ENCODE results near the gene LY86.
A peak's percentile ranks its signal among the peaks of the same experiment; 100 is the strongest.
"Not testable (repeated sequence)": the region's sequence is repeated elsewhere in the genome, so short reads cannot be mapped to it uniquely, and the experiment has no call there.

LY86 gene

DNA sequence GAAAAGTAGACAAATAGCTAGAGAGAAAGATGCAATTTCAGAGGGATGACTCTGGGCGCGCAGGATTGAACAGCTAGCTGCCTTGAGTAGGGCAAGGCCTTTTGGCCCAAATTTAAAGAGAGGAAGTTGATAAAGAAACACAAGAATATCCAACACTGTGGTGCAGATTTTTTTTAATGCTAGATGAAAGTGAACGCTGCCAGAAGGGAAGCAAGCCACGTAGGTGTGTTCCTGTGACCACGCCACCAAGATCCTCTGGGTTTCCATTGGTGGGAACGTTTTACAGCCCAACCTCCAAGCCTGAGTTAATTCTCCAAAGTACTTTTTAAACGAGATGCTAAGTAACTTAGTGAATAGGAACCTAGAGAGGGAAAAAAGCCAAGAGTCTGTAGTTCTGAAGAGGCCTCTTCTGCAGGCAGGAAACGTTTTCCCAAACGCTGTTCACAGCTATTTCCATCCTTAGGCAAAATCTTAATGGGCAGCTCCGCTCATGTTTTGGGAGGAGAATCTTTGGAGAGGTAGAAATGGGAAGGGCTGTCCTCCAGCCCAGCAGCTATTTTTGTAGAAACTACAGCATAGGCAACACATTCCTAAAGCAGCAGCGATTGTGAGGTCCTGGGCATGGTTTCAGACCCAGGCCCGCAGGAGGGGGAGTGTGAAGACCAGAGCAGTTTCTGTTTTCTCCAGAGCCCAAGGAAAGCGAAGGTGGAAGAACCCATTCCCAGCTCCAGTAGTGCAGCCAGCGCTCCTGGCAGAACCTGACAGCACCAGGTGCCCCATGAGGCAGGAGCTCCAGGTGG lies 8.2 kb downstream of the LY86 start:
- DNase-seq (ENCODE audit: low read depth): no peak

DNA sequence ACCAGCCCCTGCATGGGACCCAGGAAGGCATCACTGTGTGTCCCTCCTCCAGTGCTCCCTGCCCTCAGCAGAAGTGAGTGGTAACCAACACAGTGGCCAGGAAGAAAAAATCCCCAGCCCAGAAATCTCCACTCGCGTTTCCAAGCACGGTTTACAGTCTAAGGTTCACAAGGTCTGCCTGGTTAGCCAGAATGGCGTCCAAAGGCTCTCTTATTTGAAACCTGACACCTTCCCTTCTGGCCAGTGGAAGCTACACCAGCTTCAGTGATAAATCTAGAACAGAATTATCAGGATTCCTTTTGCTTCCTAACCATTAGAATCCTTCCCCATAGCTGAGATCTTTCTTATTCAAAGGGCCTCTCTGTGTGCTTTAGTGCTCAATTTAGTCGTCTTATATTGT lies 9.2 kb downstream of the LY86 start:
- DNase-seq (ENCODE audit: low read depth): no peak

DNA sequence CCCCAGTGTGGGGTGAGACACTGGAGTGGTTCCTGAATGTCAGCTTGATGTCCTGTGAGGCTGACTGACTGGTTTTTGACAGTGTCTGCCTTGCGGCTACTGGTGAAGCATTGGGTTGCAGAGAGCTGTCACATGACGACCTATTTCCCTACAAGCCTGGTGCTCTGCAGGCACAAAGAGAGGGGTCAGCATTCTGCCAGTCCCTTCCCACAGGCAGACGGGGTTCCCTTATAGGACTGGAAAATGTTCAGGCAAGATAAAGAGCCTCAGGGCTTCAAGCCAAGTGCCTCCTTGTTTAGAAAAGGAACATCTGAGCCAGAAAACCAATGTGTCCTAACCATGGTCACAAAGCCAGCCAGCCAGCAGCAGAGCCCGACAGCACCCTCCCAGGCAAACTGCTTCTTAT lies 11.0 kb downstream of the LY86 start:
- DNase-seq (ENCODE audit: low read depth): no peak

DNA sequence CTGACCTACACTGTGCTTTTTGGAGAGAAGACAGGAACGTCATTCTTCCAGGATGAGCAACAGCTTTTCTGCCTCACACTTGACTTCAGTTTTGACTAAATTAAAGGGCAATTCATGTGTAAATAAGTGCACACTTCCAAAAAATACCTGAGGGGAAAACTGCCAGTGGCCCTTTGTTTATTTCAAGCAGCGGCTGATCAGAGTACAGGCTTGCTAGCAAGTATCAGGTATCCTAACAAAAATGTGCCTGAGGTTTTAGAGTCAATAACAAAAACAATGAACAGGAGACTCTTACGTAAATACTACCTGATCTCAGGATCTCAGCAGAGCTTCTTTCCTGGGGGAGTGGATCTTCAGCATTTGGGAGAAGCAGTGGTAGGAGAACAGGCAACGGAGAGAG lies 12.4 kb downstream of the LY86 start:
- DNase-seq (ENCODE audit: low read depth): no peak

- DNase-seq (ENCODE audit: low read depth): no peak
These were observed 13.7 kb downstream of the LY86 start for GRCh38 chr6:6602262-6602661.

GRCh38 chr6:6603317-6603716 lies 14.8 kb downstream of the LY86 start:
- DNase-seq (ENCODE audit: low read depth): no peak

DNA sequence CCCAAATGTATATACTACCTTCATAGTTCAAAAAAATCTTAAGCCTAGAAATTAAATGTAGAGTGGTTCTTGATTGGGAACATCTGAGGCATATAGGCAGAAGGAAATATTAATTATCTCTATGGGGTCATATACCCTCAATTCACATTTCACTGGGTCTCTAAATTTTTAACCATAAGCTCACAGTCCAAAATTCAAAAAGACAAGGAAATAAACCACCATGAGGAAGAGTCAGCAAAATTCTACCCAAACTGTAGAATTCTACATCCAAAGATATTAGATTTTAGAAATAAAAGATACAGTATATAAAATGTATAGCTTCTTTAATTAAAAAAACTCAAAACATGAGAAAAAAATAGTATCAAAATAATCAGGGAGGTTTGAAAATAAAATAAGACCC lies 15.5 kb downstream of the LY86 start:
- no peak for DNase-seq (ENCODE audit: low read depth)

GRCh38 chr6:6604566-6604965 lies 16.0 kb downstream of the LY86 start:
- no peak for DNase-seq (ENCODE audit: low read depth)

DNA sequence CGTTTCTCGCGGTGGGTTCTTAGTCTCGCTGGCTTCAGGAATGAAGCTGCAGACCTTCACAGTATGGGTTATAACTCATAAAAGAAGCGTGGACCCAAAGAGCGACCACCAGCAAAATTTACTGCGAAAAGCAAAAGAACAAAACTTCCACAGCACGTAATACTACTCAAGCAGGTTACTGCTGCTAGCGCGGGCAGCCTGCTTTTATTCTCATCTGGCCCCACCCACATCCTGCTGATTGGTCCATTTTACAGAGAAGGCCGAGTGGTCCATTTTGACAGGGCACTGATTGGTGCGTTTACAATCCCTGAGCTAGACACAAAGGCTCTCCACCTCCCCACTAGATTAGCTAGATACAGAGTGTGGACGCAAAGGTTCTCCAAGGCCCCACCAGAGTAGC lies 17.4 kb downstream of the LY86 start:
- no peak for DNase-seq (ENCODE audit: low read depth)

DNA sequence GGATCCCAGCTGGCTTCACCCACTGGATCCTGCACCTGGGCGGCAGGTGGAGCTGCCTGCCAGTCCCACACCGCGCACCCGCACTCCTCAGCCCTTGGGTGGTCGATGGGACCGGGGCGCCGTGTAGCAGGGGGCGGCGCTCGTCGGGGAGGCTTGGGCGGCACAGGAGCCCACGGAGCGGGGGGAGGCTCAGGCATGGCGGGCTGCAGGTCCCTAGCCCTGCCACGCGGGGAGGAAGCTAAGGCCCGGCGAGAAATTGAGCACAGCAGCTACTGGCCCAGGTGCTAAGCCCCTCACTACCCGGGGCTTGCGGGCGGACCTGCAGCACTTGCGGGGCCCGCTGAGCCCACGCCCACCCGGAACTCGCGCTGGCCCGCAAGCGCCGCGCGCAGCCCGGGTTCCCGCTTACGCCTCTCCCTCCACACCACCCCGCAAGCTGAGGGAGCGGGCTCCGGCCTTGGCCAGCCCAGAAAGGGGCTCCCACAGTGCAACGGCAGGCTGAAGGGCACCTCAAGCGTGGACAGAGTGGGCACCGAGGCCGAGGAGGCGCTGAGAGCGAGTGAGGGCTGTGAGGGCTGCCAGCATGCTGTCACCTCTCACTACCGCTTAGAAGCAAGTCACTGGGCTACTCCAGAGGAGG lies 18.0 kb downstream of the LY86 start:
- not testable (repeated sequence) for DNase-seq (ENCODE audit: low read depth)

GRCh38 chr6:6609450-6609849 lies 20.9 kb downstream of the LY86 start:
- no peak for DNase-seq (ENCODE audit: low read depth)

- no peak for DNase-seq (ENCODE audit: low read depth)
These were observed 21.6 kb downstream of the LY86 start for GRCh38 chr6:6610031-6610591.

- no peak for DNase-seq (ENCODE audit: low read depth)
These were observed 23.0 kb downstream of the LY86 start for GRCh38 chr6:6611486-6611885.

DNA sequence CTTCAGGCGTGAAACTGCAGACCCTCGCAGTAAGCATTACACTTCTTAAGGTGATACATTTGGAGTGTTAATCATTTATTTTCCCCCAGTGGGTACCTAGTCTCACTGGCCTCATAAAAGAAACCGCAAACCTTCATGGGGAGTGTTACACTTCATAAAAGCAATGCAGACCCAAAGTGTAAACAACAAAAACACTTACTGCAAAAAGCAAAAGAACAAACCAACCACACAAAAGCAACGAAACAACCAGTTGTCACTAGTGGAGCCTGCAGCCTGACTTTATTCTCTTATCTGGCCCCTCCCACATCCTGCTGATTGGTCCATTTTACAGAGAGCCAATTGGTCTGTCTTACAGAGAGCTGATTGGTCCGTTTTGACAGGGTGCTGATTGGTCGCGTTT lies 23.8 kb downstream of the LY86 start:
- no peak for DNase-seq (ENCODE audit: low read depth)

DNA sequence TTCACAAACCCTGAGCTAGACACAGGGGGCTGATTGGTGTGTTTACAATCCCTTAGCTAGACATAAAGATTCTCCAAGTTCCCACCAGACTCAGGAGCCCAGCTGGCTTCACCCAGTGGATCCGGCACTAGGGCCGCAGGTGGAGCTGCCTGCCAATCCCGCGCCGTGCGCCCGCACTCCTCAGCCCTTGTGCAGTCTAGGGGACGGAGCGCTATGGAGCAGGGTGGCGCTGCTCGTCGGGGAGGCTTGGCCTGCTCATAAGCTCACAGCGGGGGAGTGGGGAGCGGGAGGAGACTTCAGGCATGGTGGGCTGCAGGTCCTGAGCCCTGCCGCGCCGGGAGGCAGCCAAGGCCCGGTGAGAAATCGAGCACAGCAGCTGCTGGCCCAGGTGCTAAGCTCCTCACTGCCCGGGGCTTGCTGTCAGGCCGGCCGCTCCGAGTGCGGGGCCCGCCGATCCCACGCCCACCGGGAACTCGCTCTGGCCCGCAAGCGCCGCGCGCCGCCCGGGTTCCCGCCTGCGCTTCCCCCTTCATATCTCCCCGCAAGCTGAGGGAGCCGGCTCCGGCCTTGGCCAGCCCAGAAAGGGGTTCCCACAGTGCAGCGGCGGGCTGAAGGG lies 24.7 kb downstream of the LY86 start:
- not testable (repeated sequence) for DNase-seq (ENCODE audit: low read depth)

DNA sequence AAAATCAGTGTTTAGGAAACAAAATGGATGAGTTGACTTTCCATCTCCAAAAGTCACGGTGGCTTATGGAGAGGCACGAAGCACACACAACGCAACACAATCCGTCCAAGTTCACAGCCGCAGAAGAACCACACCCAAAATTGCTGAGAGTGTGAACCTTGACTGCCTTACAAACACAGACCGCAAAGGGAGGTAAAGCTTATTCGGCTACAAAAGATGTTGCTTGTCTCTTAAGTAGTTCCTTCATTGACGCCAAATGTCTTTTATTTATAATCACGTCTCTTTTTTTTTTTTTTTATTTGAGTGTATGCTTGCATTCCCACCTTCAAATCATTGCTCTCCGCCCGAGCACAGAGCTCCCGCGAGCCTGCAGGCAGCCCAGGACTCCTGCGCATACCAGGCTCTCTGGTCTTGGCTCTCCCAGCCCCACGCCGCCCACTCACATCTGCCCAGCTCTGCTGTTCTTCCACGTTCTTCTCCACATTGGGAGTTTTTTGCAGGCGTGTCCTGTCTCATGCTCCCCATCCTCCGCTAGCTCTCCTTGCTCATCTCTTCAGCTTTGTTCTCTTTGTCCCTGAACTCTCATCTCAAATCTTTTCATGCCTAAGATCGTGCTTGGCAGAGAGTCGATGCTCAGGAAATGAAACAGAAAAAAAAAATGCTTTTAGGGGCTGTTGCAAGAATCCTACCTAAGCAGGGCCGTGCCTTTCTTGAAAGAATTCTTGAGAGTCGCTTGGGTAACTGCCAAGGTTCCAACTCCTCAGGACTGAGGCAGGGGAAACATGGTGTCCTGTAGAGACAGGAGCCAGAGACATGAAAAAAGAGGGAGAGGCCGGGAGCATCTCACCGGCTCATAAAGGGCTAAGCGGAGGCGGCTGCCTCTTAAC lies 25.8 kb downstream of the LY86 start:
- DNase-seq (ENCODE audit: low read depth): peak; percentile 18

GRCh38 chr6:6614983-6615349 lies 26.4 kb downstream of the LY86 start:
- DNase-seq (ENCODE audit: low read depth): no peak

- no peak for DNase-seq (ENCODE audit: low read depth)
These were observed 28.1 kb downstream of the LY86 start for GRCh38 chr6:6616656-6617055.

- no peak for DNase-seq (ENCODE audit: low read depth)
These were observed 30.7 kb downstream of the LY86 start for GRCh38 chr6:6619021-6619794.

GRCh38 chr6:6620766-6621425 lies 32.4 kb downstream of the LY86 start:
- DNase-seq (ENCODE audit: low read depth): no peak

GRCh38 chr6:6622501-6622900 lies 34.0 kb downstream of the LY86 start:
- no peak for DNase-seq (ENCODE audit: low read depth)

Data from activated T-helper 1 cell treated with Interleukin-2 at 50 U/mL for 16 hours (primary cell).